SK-N-MC (cell line): ENCODE data around the gene CROCC2.

Source experiments
- DNase-seq: peaks from one replicate; pipeline ENCODE4 v3.0.0-alpha.2; 2011; ENCODE audit warnings: low read depth, low spot score
- H3K27ac ChIP-seq: fragments of 200-600 bp; sonication (generic); 2 replicates; pipeline ENCODE4 v1.5.1; 2016; ENCODE audit warnings: mixed run types
- H3K36me3 ChIP-seq: fragments of 200-600 bp; sonication (generic); 2 replicates; pipeline ENCODE4 v1.6.1; 2017; ENCODE audit warnings: antibody characterized with exemption, low read length, mixed read lengths; ENCODE audit not compliant: insufficient read depth
- H3K4me3 ChIP-seq: fragments of 200-600 bp; sonication (generic); 2 replicates; pipeline ENCODE4 v1.5.1; 2016
- H3K9ac ChIP-seq: fragments of 200-600 bp; sonication (generic); 2 replicates; pipeline ENCODE4 v1.8.0; 2017; ENCODE audit warnings: mixed run types, mixed read lengths; ENCODE audit not compliant: insufficient read length
- H3K9me3 ChIP-seq: fragments of 200-600 bp; sonication (generic); 2 replicates; pipeline ENCODE4 v1.6.1; 2017; ENCODE audit warnings: low read depth, mild to moderate bottlenecking, antibody characterized with exemption, low read length, moderate library complexity, mixed read lengths
- EZH2 ChIP-seq: fragments of 200-600 bp; sonication (generic); IDR thresholded peaks from one replicate; pipeline ENCODE4 v1.6.1; 2017; ENCODE audit warnings: antibody characterized with exemption
- FOXP2 ChIP-seq: optimal IDR thresholded peaks from 2 replicates; pipeline ENCODE3; 2011; ENCODE audit warnings: mild to moderate bottlenecking, moderate library complexity; ENCODE audit not compliant: insufficient read depth; ENCODE audit errors: extremely low read length, control extremely low read depth
- POLR2AphosphoS5 ChIP-seq: IDR thresholded peaks from 2 replicates; pipeline ENCODE4 v1.6.1; 2012; ENCODE audit warnings: mild to moderate bottlenecking, low read depth, low read length, borderline replicate concordance

CROCC2 gene

DNA sequence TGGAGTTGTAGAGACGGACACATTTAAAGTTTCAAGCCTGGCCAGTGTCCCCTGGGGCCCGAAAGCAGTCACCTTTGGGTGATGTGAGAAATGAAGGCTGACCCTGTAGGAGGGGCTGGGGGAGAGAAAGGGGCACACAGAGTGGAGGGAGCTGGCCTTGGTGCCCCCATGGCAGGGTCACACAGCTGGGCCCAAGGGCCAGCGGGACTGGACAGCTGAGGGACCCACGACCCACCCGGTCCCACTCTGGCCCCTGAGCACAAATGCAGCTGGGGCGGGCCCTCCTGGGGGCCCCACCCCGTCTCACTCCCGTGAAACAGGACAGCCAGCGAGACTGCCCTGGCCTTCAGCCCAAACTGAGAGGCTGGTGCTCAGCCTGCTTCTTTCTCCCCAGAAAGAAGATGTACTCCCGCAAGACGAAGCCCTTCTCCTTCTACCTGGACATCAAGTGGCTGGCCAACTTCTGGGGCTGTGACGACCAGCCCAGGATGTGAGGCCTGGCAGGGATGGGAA lies 31.4 kb upstream of the CROCC2 start:
- no peaks in the 10 kb centered on the region for H3K9me3 ChIP-seq
- no peak overlapping the region for H3K27ac ChIP-seq
- DNase-seq = no peak
- no peaks in the 10 kb centered on the region for H3K36me3 ChIP-seq
- no peak overlapping the region for H3K4me3 ChIP-seq
- H3K9ac ChIP-seq = no peak overlapping the region
- no peak for TF ChIP-seq EZH2
- TF ChIP-seq FOXP2 = no peak
- no peak for TF ChIP-seq POLR2AphosphoS5

DNA sequence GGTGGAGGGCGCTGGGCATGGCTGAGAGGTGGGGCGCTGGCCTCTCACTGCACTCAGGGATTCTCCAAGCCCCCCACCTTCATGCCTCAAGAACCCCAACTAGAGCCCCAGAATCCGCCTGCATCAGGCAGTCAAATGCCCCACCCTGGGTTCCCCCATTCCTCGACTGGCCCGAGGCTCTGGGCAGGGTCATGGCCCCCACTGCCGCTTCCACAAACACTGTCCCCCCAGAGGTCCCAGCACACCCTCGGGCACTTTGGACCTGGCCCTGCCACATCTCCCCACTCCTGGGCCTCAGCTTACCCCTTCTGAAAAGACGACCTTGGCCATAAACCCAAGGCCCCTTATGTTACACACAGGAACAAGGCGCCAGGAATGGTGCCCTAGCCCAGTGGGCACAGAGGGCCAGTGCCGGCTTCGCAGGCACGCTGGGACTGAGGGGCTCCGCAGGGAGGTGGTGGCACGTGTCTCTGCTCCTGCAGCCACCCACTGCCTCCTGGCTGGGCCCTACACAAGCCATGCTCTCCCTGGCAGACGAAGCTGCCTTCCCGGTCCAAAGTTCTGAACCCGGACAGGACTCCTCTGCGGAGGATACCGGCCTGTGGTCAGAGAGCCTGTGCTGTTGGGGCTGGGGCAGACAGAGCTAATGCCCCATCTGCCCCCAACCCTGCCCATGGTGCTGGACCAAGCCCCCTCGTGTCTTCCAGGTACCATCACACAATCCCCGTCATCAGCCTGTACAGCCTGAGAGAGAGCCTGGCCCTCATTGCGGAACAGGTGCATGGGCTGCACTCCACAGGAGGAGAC lies 30.7 kb upstream of the CROCC2 start:
- H3K4me3 ChIP-seq = no peak overlapping the region
- H3K9me3 ChIP-seq = no peaks in the 10 kb centered on the region
- no peak overlapping the region for H3K9ac ChIP-seq
- no peak for DNase-seq
- H3K36me3 ChIP-seq = no peaks in the 10 kb centered on the region
- TF ChIP-seq EZH2 = no peak
- no peak for TF ChIP-seq POLR2AphosphoS5
- no peak for TF ChIP-seq FOXP2
- H3K27ac ChIP-seq = no peak overlapping the region

DNA sequence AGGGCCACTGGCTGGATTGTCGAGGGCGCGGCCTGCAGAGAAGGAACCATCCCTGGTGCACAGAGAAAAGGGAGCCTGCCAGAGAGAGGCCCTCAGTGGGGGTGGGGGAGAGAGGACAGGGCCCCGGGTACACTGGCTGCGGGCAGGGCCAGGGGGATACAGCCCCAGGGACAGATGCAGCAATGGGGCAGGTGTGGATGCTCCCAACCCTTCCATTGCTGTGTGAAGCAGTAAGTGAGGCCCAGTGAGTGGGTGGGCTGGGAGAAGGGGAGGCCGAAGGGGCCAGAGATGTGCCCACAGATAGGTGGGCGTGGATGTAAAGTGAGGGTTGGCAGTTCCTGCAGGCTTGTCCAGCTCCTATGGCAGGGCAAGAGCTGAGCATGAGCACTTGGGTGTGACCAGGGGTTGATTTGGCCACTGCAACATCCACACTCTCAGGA lies 30.1 kb upstream of the CROCC2 start:
- no peaks in the 10 kb centered on the region for H3K36me3 ChIP-seq
- no peak overlapping the region for H3K27ac ChIP-seq
- H3K9me3 ChIP-seq = no peaks in the 10 kb centered on the region
- H3K9ac ChIP-seq = no peak overlapping the region
- H3K4me3 ChIP-seq = no peak overlapping the region
- no peak for TF ChIP-seq EZH2
- TF ChIP-seq POLR2AphosphoS5 = no peak
- TF ChIP-seq FOXP2 = no peak
- DNase-seq = no peak

DNA sequence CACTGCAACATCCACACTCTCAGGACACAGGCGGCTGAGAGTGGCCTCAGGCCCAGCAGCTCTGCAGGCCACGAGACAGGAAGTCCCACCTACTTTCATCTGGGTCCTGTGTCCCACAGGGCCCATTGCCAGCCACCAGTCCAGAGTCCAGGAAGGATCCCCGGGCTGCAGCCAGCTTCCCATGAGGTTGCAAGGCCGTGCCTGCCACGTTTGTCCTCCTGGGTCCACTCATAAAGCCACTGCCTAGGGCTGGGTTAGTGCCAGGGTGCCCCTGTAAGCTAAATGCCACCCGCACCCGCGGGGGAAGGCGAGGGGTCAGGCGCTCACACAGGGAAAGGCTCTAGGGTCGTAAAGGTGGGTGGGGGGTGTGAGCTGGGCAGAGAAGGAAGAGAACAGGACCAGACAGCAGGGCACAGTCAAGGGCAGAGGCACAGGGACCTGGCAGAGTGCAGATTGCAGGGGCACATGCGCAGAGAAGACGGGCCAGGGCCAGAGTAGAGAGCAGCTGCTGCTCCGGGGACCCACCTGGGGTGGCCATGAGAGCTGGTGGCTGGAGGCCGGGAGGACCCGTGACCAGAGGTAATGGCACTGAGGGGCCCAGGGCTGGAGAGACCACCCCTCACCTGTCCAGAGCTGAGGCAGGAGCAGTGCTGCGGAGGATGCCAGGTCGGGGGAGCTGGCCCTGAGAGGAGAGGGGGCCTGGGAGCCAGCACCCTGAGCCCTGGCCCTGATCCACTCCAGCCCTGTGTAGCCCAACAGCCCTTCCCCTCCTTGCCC lies 29.5 kb upstream of the CROCC2 start:
- no peak for TF ChIP-seq EZH2
- no peak for TF ChIP-seq FOXP2
- TF ChIP-seq POLR2AphosphoS5 = no peak
- no peak overlapping the region for H3K9ac ChIP-seq
- H3K9me3 ChIP-seq = no peaks in the 10 kb centered on the region
- no peak overlapping the region for H3K27ac ChIP-seq
- no peaks in the 10 kb centered on the region for H3K36me3 ChIP-seq
- DNase-seq = no peak
- H3K4me3 ChIP-seq = no peak overlapping the region

DNA sequence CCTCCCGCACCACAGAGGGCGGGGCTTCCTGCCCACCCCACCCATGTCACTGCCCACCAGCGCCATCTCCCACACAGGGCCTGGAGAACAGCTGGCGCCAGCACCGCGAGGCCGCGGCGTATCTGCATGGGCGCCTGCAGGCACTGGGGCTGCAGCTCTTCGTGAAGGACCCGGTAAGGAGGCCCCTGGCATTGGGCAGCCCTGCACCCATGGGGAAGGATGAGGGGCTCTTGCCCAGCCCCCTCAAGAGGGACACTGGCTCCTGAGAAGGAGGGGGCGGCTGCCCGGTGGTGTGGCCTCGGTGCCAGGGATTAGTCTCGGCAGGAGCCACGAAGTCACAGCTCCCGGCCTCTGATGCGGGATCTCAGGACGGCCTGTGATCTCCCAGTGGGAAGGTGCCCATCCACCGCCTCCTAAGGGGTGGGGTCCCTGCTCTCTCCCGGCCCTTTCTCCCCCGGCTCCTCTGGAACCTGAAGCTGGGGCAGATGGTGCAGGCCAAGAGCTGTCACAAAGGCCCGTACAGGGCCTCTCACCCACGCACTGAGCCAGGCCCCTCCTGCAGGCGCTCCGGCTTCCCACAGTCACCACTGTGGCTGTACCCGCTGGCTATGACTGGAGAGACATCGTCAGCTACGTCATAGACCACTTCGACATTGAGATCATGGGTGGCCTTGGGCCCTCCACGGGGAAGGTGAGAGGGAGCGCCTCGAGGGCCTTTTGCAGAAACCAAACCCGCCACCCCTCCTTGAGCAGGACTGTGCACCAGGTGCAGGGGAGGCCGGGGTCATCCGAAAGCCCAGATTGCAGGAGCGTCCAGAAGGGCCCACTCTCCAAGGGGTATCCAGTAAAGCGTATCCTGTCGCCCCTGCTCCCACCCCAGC lies 28.4 kb upstream of the CROCC2 start:
- Histone ChIP-seq H3K4me3 (no peak overlapping the region), H3K9me3 (no peaks in the 10 kb centered on the region), H3K36me3 (no peaks in the 10 kb centered on the region), H3K9ac (no peak overlapping the region), H3K27ac (no peak overlapping the region)
- no peak for DNase-seq
- TF ChIP-seq POLR2AphosphoS5 = no peak
- no peak for TF ChIP-seq EZH2
- no peak for TF ChIP-seq FOXP2

DNA sequence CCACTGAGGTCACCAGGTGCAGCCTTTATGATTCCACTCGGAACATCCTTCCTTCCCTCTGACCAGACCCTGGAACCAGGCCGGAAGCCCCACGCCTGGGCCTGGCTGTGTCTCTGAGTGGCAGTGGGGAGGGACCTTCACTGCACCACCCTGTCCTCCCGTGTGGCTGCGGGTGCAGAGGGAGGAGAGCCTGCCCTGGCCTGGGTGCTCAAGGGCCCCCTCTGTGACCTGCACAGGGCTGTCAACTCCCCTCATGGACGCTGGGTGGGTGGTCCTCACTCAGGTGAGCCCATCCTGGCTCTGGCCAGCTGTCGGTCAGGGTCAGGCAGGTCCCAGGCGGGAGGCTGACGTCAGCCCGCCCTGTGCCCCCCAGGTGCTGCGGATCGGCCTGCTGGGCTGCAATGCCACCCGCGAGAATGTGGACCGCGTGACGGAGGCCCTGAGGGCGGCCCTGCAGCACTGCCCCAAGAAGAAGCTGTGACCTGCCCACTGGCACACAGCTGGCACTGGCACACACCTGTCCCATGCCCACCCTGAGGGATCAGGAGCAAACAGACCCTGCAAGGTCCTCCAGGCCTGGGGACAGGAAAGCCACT lies 27.7 kb upstream of the CROCC2 start:
- no peak for DNase-seq
- TF ChIP-seq POLR2AphosphoS5 (no peak), EZH2 (no peak), FOXP2 (no peak)
- H3K4me3 ChIP-seq = no peak overlapping the region

DNA sequence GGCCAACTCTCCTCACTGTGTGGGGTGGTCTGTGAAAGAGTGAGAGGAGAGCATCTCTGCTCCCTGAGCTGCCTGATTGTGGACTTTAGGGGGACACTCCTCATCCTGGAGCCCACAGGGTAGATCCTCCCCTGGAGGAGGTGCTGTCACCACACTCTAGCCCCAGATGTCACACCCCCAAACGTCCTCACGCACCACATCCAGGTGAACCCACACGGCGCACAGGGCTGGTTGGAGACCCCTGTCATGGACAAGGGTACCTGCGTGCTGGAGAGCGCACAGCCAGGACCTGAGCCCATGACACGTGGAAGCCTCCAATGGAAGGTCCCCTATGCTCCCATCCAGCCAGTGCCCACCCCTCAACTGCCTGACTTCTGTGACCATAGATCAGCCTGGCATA lies 27.0 kb upstream of the CROCC2 start:
- DNase-seq = no peak
- H3K27ac ChIP-seq = no peak overlapping the region
- H3K9ac ChIP-seq = no peak overlapping the region
- no peaks in the 10 kb centered on the region for H3K36me3 ChIP-seq
- no peaks in the 10 kb centered on the region for H3K9me3 ChIP-seq
- H3K4me3 ChIP-seq = no peak overlapping the region
- TF ChIP-seq POLR2AphosphoS5 (no peak), FOXP2 (no peak), EZH2 (no peak)

More for the DNA sequence above, 27.7 kb upstream of the CROCC2 start:
- no peaks in the 10 kb centered on the region for H3K36me3 ChIP-seq
- no peaks in the 10 kb centered on the region for H3K9me3 ChIP-seq
- no peak overlapping the region for H3K9ac ChIP-seq
- H3K27ac ChIP-seq = no peak overlapping the region
